Neural progenitor cell (in vitro differentiated cells): ENCODE results near the gene PARVA.

Source experiments
- CTCF ChIP-seq: fragments of 200-600 bp; sonication (generic); IDR thresholded peaks from 2 replicates; pipeline ENCODE4 v1.5.1; 2017; ENCODE audit warnings: antibody characterized with exemption, mild to moderate bottlenecking
- EZH2 ChIP-seq: fragments of 200-600 bp; sonication (generic); IDR thresholded peaks from 2 replicates; pipeline ENCODE4 v1.6.1; 2017; ENCODE audit warnings: antibody characterized with exemption, mild to moderate bottlenecking, moderate library complexity
- EZH2phosphoT487 ChIP-seq: fragments of 200-600 bp; sonication (generic); IDR thresholded peaks from 2 replicates; pipeline ENCODE4 v1.6.1; 2017; ENCODE audit warnings: antibody characterized with exemption

DNA sequence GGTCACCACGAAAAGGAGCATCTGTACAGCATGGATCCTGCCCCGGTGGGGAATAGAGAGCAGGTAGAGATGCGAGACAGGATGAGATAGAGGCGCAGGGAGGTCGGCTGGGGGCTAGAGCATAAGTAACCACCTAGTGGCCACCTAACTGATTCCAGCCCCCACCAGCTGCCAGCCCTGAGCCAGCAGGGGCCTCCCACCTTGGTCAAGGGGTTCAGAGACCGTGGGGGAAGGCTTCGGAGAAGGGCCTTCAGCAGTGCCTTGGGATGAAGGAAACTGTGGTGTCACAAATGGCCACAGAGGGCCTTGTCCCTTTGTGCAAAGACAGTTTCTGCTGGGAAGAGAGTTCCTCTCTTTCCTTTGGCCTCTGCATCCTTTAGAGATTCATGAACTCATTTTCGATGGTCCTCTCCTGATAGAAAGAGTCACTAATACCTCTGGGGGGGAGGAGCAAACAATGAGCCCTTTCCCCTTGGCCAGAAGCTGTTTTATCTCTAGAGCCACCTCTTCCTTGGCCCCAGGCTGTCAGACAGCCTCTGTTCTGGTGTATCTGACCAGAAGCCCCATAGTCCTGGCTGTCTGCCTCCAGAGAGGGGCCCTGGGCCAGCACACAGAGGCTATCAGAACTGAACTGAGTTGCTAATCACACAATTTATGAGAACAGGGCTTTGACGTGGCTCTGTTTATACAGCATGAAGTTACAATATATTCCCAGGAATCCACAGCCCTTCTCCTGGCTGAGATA is 146.0 kb downstream of the PARVA start:
- no peak for TF ChIP-seq CTCF
- TF ChIP-seq EZH2phosphoT487 = no peak
- TF ChIP-seq EZH2 = no peak
